ENCODE measurements around the gene TMEM117.

DNA sequence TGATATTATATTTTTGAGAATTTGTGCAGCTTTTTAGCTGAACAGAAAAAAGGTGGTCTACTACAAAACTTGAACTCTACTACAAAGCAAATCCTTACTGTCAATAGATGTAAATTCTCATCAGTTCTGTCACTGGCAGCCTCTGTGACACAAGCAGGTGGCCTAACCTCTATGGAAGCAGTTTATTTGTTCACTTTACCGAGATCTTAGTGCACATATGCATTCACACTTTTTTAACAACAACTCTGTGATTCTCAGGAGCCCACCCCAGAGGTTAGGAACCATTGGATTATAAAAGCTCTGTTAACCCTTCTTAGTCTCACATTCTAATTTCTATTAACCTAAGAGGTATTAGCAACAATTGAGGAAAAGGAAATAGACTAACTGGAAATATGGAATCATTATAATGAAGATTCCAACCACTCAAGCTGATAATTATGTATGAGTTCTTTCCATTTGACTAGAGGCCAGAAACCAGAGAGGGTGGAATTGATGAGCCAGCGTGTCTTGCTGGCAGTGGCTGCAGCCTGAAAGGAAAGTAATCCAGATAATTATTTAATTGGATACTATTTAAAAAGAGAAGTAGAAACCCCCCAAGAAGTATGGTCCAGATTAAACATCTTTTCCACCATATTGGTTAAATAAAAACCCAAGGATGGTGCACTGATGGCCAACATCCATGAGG is 451.1 kb downstream of the TMEM117 start:
- no peak for TF ChIP-seq POLR2A (IDR thresholded peaks at IDR 0.05; ENCODE audit: low read length)
- TF ChIP-seq GATA1 (IDR thresholded peaks at IDR 0.05; ENCODE audit: low read depth, low read length) = no peak
